Stimulated activated CD4-positive, alpha-beta T cell treated with anti-CD3 and anti-CD28 coated beads, TNF-alpha, amount 100 ng/mL, for 48 hours (primary cell): Measurements from ENCODE around the gene CEACAM6.
"Not testable (repeated sequence)": the region's sequence is repeated elsewhere in the genome, so short reads cannot be mapped to it uniquely, and the experiment has no call there.

Experiments
- DNase-seq, 3 donors: peaks; one replicate each; pipeline ENCODE4 v3.0.0-alpha.2; 2020; ENCODE audit warnings: low read depth in 3 of 3

The CEACAM6 gene

DNA sequence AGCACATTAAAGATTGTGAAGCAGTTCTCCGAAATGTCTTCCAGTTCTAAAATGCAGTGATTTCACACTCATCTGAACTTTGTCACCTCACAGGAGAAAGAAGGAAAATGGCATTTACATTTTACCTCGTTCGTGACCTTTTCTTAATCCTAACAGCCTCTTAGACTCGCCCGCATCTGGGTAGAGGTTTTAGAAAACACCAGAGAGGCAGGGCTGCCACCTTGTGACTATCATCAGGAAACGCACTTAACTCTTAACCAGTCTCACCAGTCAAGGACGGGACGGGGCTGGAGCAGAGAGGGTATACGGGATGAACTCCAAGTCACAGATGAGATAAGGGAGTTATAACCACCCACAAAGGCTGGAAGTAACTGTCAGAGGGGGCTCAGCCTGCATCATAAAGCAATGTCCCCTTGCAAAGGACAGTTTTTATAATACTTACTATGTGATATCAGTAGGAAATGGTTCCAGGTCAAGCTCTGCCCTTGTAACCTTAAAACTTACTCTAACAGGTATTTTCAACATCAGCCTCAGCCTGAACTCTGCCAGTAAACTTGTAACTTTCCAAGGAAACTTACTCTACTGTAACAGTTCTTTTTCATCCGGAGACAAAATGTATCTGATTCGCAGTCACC, 8.6 kb upstream of the CEACAM6 start:
- DNase-seq, result peak; percentile 19 to 36 (median 29)

- DNase-seq, result no peak
Measured at GRCh38 chr19:41748012-41748411, 7.3 kb upstream of the CEACAM6 start.

DNA sequence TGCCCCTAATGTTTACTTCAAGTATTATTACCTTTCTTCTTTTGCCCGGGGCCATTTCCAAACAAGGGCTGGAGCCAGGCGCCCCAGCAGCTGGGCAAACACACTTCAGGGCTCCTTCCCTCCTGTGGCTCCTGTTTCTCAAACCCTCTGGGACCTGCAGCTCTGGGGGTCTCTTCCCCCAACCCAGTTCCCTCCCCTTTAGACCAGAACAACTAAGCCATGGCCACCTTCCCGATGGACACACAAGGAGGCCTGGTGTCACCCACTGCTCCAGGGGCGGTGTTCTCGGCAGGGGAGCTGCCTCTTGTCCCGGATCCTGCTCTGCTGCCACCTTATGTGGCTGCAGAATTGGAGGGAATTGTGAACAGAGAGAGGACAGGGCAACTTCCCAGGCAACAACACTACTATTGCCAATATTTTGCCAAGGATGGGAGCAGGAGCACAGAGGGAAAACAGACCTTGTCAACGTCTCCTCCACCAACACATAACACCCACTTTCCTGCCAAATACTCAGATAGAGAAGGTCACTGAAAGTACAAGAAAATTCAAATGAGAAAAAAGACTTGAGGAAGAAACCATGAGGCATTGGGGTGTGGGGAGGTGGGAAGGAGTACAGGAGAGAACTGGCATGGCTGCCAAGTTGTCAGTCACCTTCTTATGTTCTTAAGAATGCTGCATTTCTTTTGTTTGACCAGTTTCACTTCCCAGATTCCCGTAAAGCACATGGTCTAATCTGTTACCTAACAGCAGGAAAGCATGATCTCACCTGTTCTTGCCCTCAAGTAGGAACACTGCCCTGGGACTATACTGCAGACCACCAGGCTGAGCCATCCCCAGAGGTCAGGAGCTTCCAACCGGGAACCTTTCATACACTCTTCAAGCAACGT, 4.8 kb upstream of the CEACAM6 start:
- not testable (repeated sequence) for DNase-seq

DNA sequence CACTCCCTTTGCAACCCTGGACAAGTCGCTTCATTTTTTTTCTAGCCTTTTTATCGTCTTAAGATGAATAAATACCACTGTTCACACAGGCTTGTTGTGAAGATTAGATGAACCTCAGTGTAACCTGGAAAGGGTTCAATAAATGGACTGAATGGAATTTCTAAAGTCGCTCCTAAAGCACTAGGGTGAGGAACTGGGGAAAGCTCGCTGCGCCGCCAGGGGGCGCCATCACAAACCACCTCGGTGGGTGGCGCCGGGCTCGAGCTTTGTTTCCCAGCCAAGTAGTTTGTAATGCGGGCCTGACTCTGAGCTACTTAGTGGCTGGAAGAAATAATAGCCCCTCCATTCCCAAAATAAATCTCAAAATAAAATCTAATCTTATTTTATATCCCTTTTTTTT, 2.2 kb upstream of the CEACAM6 start:
- peak; percentile 48 to 78 (median 59) for DNase-seq

- peak; percentile 30 to 62 (median 56) for DNase-seq
Measured at GRCh38 chr19:41753936-41754529, 1.3 kb upstream of the CEACAM6 start.

DNA sequence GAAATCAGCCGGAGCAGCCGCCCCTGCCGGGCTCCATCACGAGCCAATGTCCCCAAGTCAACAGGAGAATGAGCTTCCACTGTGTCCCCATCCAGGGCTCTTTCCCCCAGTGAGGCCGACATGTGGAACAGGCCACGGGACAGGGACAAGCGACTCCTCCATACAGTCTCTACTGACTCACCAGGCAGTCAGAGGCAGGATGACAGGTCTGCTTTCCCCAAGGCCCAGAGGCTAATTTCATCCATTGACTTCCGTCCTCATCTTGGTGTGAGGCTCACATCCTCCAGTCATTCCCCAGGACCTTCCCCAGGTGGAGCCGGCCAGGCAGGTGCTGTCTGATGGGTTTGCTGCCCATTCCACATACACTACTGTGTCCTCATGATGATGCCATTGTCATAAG, 3.5 kb downstream of the CEACAM6 start:
- no peak for DNase-seq

GRCh38 chr19:41767115-41767514, 11.8 kb downstream of the CEACAM6 start:
- no peak for DNase-seq

GRCh38 chr19:41768105-41768504, 12.8 kb downstream of the CEACAM6 start:
- DNase-seq, result not testable (repeated sequence)

DNA sequence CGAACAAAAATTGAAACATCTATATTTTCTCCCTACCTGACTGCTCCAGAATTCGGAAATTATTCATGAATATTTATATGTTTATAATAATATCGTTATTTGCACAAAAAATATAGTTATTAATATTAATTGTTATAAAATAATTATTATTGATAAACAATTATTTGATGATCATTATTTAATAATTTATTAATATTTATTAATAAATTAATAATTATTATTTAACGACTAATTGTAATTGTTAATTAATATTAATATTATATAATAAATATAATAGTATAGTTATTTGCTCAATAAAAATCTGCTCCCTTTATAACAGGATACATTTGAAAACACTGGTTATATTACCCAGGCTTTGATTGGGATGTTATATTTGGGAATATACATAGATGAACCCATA, 14.3 kb downstream of the CEACAM6 start:
- DNase-seq, result no peak

DNA sequence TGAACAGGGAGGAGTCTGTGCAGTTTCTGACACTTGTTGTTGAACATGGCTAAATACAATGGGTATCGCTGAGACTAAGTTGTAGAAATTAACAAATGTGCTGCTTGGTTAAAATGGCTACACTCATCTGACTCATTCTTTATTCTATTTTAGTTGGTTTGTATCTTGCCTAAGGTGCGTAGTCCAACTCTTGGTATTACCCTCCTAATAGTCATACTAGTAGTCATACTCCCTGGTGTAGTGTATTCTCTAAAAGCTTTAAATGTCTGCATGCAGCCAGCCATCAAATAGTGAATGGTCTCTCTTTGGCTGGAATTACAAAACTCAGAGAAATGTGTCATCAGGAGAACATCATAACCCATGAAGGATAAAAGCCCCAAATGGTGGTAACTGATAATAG, 16.1 kb downstream of the CEACAM6 start:
- no peak for DNase-seq

DNA sequence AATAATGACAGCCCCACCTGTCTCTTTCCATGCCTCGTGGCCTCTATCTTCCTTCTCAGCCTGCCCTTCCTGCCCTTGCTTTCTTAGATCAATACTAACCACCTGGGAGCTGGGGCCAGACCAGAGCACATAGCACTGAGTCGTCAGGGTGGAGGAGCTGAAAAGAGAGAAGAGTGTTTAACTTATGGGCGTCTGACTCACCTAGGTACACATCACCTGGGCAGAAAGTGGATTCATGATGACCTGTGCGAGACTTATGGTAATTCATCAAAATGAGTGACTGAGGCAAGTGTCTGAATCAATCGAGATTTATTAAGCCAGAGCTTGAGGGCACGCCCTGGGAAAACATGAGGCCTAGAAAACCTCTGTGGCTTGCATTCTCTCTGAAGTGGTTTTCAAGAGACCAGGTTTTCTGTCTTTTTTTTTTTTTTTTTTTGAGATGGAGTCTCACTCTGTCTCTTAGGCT, 19.2 kb downstream of the CEACAM6 start:
- DNase-seq, result peak in 2 of 3 donors; percentile 27 to 32

GRCh38 chr19:41776700-41777099, 21.4 kb downstream of the CEACAM6 start:
- no peak for DNase-seq

- no peak for DNase-seq
Measured at GRCh38 chr19:41783612-41784011, 28.3 kb downstream of the CEACAM6 start.

DNA sequence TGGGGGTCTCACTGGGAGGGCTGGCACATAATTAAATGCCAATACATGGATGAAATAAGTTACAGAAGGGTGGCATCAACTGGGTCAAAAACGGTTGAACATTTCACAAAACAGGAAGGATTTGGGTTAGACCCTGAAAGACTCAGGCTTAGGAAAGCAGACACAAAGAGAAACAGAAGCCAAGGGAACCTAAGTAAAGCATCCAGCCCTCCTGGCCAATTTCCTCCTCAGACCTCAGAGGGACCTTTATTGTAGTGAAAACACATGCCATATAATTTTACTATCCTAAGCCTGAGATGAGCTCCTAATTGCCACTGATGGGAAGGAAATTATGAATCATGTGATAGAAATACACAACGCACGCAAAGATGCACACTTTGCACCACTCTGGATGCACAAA, 29.0 kb downstream of the CEACAM6 start:
- DNase-seq, result no peak

- DNase-seq, result no peak
Measured at GRCh38 chr19:41784743-41785142, 29.4 kb downstream of the CEACAM6 start.

GRCh38 chr19:41785653-41786052, 30.3 kb downstream of the CEACAM6 start:
- peak; percentile 47 to 53 (median 48) for DNase-seq

- no peak for DNase-seq
Measured at GRCh38 chr19:41787055-41787454, 31.7 kb downstream of the CEACAM6 start.

GRCh38 chr19:41788518-41788917, 33.2 kb downstream of the CEACAM6 start:
- DNase-seq, result not testable (repeated sequence)

DNA sequence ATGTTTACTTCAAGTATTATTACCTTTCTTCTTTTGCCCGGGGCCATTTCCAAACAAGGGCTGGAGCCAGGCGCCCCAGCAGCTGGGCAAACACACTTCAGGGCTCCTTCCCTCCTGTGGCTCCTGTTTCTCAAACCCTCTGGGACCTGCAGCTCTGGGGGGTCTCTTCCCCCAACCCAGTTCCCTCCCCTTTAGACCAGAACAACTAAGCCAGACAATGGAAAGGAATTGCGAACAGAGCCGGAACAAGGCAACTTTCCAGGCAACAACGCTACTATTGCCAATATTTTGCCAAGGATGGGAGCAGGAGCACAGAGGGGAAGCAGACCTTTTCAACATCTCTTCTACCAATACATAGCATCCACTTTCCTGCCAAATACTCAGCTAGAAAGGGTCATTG, 33.7 kb downstream of the CEACAM6 start:
- not testable (repeated sequence) for DNase-seq

DNA sequence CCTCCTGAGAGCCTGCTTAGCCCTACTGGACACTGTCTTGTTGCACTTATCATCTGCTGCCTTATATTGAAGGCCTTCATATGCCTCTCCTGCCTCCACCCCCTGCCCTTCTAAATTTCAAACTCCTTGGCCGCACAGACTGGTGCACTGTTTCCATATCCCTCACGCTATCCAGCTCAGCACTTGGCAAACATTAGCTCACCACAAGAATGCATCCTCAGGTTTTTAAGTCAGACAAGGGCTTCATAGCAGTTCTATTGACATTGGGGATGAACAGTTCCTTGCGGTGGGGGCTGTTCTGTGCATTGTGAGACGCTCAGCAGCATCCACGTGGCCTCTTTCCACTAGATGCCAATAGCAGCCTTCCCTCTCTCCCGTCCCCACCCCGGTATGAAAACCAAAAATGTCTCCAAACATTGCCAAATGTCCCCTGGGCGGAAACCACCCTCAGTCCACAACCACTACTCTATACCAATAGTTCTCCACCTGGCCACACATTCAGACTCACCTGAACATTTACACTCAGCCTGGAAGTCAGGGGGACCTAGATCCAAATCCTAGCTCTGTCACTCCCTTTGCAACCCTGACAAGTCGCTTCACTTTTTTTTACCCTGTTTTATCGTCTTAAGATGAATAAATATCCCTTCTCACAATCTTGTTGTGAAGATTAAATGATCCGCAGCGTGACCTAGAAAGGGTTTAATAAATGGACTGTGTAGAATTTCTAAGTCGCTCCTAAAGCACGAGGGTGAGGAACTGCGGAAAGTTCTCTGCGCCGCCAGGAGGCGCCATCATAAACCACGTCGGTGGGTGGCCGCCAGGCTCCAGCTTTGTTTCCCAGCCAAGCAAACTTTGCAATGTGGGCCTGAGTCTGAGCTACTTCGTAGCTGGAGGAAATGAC, 37.4 kb downstream of the CEACAM6 start:
- peak; percentile 23 to 67 (median 27) for DNase-seq

DNA sequence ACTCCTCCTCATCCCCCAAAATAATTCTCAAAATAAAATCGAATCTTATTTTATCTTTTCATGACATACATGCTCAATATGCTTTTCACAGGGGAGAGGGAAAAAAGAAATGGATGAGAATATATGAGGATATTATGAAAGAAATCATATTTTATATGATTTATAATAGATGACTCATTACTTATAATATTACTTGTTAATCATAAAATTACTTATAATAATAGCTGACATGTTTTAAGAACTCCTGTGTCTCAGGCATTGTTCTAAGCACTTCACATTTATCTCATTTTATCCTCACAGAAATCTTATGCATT, 38.0 kb downstream of the CEACAM6 start:
- no peak for DNase-seq

DNA sequence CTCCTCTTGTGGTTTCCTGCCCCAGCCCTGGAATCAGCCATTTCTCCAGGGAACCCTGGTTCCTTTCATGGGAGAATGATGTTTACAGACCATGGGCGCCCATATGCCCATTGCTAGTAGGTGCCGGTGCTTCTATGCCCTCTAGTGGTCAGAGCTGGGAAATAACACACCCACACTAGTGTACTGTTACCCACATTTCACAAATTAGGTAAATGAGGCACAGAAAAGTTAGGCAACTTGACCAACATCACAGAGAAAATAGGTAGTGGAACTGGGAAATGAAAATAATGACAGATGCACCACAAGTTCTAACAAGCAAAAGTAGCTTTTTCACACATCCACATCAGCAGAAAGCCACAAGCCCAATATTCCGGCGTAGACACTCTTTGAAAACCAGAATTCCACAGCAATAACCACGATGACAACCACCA, 39.7 kb downstream of the CEACAM6 start:
- DNase-seq, result peak; percentile 22 to 61 (median 46)
